Mesodermal cell (in vitro differentiated cells): ENCODE data around the gene AIFM2.
"Not testable (repeated sequence)": the region's sequence is repeated elsewhere in the genome, so short reads cannot be mapped to it uniquely, and the experiment has no call there.

Experiments used
- H3K27ac ChIP-seq: 2 replicates; pipeline ENCODE4 v1.7.0; 2013; ENCODE audit warnings: mild to moderate bottlenecking, low read depth, low read length, moderate library complexity; ENCODE audit not compliant: severe bottlenecking
- H3K36me3 ChIP-seq: 2 replicates; pipeline ENCODE4 v1.7.1; 2013; ENCODE audit warnings: mild to moderate bottlenecking, low read length, moderate library complexity; ENCODE audit not compliant: control insufficient read depth, insufficient read depth
- H3K4me1 ChIP-seq: one replicate; pipeline ENCODE4 v1.7.1; 2013; ENCODE audit warnings: mild to moderate bottlenecking, low read length; ENCODE audit not compliant: insufficient read depth, control insufficient read depth, poor library complexity, severe bottlenecking
- H3K4me3 ChIP-seq: 2 replicates; pipeline ENCODE4 v1.7.0; 2013; ENCODE audit warnings: low read length, control low read depth, mild to moderate bottlenecking; ENCODE audit not compliant: insufficient read depth, poor library complexity, severe bottlenecking; ENCODE audit errors: extremely low read depth
- H3K9me3 ChIP-seq: 2 replicates; pipeline ENCODE4 v1.7.1; 2013; ENCODE audit warnings: mild to moderate bottlenecking, low read length, moderate library complexity; ENCODE audit not compliant: control insufficient read depth
- WGBS, 2 experiments: methylation state at CpG; one replicate each; pipeline ENCODE4 v1.1.5; 2013; ENCODE audit warnings: missing lambda C conversion rate in 2 of 2; ENCODE audit not compliant: insufficient coverage in 2 of 2; 5-methylcytosine and 5-hydroxymethylcytosine counted together

The AIFM2 gene

GRCh38 chr10:70135046-70135445 lies 2.4 kb upstream of the AIFM2 start:
- H3K36me3 ChIP-seq = peaks cover 3% of the 10 kb centered on the region
- H3K4me1 ChIP-seq = no peaks in the 10 kb centered on the region
- 93 to 95% methylated on average over 2 to 3 of the region's 3 CpGs for WGBS, 2 experiments
- no peaks in the 10 kb centered on the region for H3K9me3 ChIP-seq
- H3K27ac ChIP-seq = no peak overlapping the region
- H3K4me3 ChIP-seq = no peak overlapping the region

DNA sequence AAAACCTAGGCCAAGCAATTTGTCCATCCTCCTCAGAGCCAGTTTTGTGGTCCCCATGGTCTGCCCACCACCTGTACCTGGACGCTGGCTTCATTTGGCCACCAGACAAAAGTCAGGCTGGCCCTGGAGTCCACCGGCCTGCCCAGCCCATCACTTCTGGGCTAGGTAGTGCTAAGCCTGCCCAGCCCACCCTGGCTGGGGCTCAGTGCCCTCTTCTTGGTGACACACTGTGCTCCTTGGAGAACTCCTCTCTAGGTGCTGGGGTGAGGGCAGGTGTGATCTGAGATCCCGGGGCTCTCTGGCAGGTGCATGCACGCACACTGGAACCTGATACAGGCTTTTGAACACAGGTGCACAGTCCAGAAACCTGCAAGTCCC lies 1.1 kb downstream of the AIFM2 start:
- no peak overlapping the region for H3K4me3 ChIP-seq
- H3K4me1 ChIP-seq = no peaks in the 10 kb centered on the region
- no peaks in the 10 kb centered on the region for H3K9me3 ChIP-seq
- WGBS, 2 experiments = 94% methylated on average over 3 to 4 of the region's 4 CpGs
- no peak overlapping the region for H3K27ac ChIP-seq
- H3K36me3 ChIP-seq = no peaks in the 10 kb centered on the region

DNA sequence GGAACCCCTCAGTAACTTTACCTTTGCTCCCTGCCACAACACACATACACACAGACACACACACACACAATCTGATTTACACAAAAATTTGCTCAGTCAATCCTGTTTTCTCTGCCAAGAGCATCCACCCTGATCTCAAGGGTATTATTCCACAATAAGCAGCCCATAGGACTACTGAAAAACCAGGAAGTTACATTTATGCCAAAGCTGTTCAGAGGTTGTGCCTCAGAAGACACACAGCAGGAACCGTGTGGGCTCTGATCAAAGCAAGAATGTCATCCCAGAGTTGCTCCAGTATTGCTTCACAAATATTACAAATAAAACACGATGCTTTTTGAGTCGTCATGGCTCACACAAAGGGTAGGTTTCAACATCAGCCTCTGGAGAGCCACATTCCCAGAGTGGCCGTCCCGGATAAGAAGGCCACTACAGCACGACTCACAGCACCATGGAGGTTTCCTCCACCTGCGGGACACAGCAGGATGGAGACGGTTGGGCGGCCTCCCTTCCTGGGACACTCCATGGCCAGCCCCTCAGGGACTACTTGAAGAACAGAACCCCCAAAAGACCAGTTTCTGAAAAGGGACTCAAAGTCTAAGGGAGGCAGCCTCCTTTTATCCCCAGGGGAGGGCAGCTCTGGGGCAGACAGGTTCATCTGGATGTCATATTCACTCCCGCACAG lies 1.6 kb downstream of the AIFM2 start:
- no peaks in the 10 kb centered on the region for H3K36me3 ChIP-seq
- no peaks in the 10 kb centered on the region for H3K9me3 ChIP-seq
- H3K27ac ChIP-seq = no peak overlapping the region
- no peaks in the 10 kb centered on the region for H3K4me1 ChIP-seq
- H3K4me3 ChIP-seq = no peak overlapping the region
- 91% methylated on average over 10 of the region's 10 CpGs for WGBS, 2 experiments

DNA sequence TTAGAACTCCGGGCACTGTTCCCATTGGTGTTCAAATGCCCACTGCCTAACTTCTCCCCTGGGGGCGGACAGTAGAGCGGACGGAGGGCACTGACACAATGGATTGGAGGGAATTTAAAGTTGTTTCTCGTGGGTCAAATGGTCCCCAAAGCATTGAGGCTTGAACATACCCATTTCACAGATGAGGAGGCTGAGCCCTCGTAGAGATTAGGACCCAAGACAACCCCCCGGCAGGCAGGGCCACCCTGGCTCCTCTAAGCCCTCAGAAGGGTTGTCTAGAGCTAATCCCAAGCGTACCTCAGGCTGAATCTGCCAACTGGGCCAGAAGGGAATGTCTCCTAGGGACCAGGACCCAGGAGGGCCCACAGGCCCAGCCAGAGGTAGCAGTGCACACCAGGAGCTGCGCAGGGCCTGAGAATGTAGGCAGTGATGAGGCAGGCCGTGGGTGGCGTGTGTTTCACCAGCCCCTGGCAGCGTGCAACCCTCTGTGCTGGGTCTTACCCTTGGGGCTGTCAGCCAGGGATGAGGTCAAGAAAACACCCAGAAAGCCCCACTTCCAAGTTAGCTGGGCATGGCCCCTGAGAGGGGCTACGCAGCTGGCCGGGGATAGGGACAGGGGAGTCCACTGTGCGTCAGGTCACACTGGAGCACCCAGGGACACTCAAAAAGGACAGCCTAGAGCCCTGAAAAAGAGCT lies 5.8 kb downstream of the AIFM2 start:
- H3K4me1 ChIP-seq = no peaks in the 10 kb centered on the region
- 92 to 96% methylated on average over 9 to 13 of the region's 15 CpGs for WGBS, 2 experiments
- H3K27ac ChIP-seq = no peak overlapping the region
- no peak overlapping the region for H3K4me3 ChIP-seq
- no peaks in the 10 kb centered on the region for H3K9me3 ChIP-seq
- no peaks in the 10 kb centered on the region for H3K36me3 ChIP-seq

- H3K27ac ChIP-seq = no peak overlapping the region
- no peaks in the 10 kb centered on the region for H3K4me1 ChIP-seq
- no peaks in the 10 kb centered on the region for H3K36me3 ChIP-seq
- H3K4me3 ChIP-seq = no peak overlapping the region
- no peaks in the 10 kb centered on the region for H3K9me3 ChIP-seq
- 87% methylated on average over 4 of the region's 5 CpGs; no CpG with 5 or more reads in 1 of the 2 experiments for WGBS, 2 experiments
These were observed 6.6 kb downstream of the AIFM2 start for GRCh38 chr10:70125918-70126552.

DNA sequence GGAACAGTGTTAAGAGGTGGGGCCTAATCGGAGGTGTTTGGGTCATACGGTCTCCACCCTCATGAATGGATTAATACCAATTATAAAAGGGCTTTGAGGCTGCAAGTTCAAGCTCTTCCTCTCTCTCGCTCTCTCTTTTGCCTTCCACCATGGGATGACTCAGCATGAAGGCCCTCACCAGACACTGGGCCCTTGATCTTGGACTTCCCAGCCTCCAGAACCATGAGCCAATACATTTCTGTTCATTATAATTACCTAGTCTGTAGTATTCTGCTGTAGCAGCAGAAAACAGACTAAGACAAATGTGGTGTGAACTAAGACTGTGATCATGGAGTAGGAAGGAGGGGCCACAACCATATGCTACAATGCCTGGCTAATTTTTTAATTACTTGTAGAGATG lies 7.7 kb downstream of the AIFM2 start:
- no peak overlapping the region for H3K27ac ChIP-seq
- no peak overlapping the region for H3K4me3 ChIP-seq
- H3K9me3 ChIP-seq = no peaks in the 10 kb centered on the region
- 100% methylated on average over 1 of the region's 3 CpGs; no CpG with 5 or more reads in 1 of the 2 experiments for WGBS, 2 experiments
- H3K4me1 ChIP-seq = no peaks in the 10 kb centered on the region
- no peaks in the 10 kb centered on the region for H3K36me3 ChIP-seq

GRCh38 chr10:70124415-70124814 lies 8.2 kb downstream of the AIFM2 start:
- Histone ChIP-seq H3K9me3 (no peaks in the 10 kb centered on the region), H3K36me3 (no peaks in the 10 kb centered on the region), H3K4me1 (no peaks in the 10 kb centered on the region), H3K27ac (no peak overlapping the region), H3K4me3 (no peak overlapping the region)
- 100% methylated on average over 1 of the region's 1 CpG; no CpG with 5 or more reads in 1 of the 2 experiments for WGBS, 2 experiments

GRCh38 chr10:70123817-70124216 lies 8.8 kb downstream of the AIFM2 start:
- H3K4me1 ChIP-seq = no peaks in the 10 kb centered on the region
- no peak overlapping the region for H3K4me3 ChIP-seq
- H3K36me3 ChIP-seq = no peaks in the 10 kb centered on the region
- WGBS, 2 experiments = 84 to 96% methylated on average over 4 to 5 of the region's 10 CpGs
- H3K9me3 ChIP-seq = no peaks in the 10 kb centered on the region
- no peak overlapping the region for H3K27ac ChIP-seq

DNA sequence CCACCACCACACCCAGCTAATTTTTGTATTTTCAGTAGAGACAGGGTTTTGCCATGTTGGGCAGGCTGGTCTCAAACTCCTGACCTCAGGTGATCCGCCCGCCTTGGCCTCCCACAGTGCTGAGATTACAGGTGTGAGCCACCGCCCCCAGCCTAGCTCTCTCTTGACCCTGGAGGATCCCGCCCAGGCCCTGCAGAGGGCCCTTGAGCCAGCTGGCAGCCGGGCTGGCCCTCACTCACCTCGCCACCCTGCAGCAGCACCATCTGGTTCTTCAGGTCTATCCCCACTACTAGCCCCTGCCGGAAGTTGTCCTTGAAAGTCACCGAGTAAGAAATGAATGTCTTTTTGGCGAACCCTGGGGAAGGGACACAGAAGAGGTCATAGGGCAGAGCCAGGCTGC lies 9.5 kb downstream of the AIFM2 start:
- H3K9me3 ChIP-seq, H3K4me3 ChIP-seq, H3K27ac ChIP-seq, H3K36me3 ChIP-seq, H3K4me1 ChIP-seq: not testable (repeated sequence)
- 87 to 100% methylated on average over 9 of the region's 9 CpGs for WGBS, 2 experiments

- H3K27ac ChIP-seq = no peak overlapping the region
- H3K36me3 ChIP-seq = no peaks in the 10 kb centered on the region
- H3K9me3 ChIP-seq = no peaks in the 10 kb centered on the region
- H3K4me1 ChIP-seq = no peaks in the 10 kb centered on the region
- 90 to 95% methylated on average over 3 to 5 of the region's 5 CpGs for WGBS, 2 experiments
- no peak overlapping the region for H3K4me3 ChIP-seq
These were observed 9.9 kb downstream of the AIFM2 start for GRCh38 chr10:70122742-70123141.
